GM12891 (cell line): ENCODE results near the gene CALML3.

Source experiments
- POLR2A ChIP-seq: IDR thresholded peaks from 2 replicates; pipeline ENCODE4 v1.6.1; 2011; ENCODE audit warnings: low read depth, low read length, control low read depth
- POLR2AphosphoS5 ChIP-seq: IDR thresholded peaks from 2 replicates; pipeline ENCODE4 v1.6.1; 2011; ENCODE audit warnings: low read depth, low read length, control low read depth
- SPI1 ChIP-seq: IDR thresholded peaks from 2 replicates; pipeline ENCODE4 v1.6.1; 2011; ENCODE audit warnings: low read depth, low read length, control low read depth
- TAF1 ChIP-seq: IDR thresholded peaks from 2 replicates; pipeline ENCODE4 v1.6.1; 2011; ENCODE audit warnings: low read depth, low read length, control low read depth

DNA sequence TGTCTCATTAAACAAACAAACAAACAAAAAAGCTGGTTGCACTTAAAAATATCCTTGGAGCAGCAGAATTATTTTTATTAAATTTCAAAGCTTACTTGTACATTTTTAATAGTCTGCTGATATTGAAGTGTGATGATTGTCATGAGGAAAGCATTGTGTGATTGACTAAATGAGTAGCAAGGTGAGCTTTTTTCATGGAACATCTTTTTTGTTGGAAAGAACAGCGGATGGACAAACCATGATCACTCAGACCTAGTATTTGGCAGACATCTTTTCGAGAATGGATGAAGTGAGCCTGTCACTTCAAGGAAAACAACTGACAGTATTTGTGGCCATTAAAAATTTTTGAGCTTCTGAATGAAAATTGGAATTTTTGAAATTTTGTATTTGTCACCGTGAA is 5.7 kb upstream of the CALML3 start:
- no peak for TF ChIP-seq POLR2A
- no peak for TF ChIP-seq POLR2AphosphoS5
- no peak for TF ChIP-seq TAF1
- TF ChIP-seq SPI1, result no peak
